Activated naive CD4-positive, alpha-beta T cell treated with anti-CD3 and anti-CD28 coated beads, Interleukin-2, amount 50 U/mL, for 24 hours (primary cell): ENCODE results near the gene CT45A9.
"Not testable (repeated sequence)": the region's sequence is repeated elsewhere in the genome, so short reads cannot be mapped to it uniquely, and the experiment has no call there.

ENCODE experiments used
- H3K27ac Mint-ChIP-seq: one replicate; pipeline ENCODE4 v1.8.0; 2021; ENCODE audit warnings: mild to moderate bottlenecking, mixed read lengths
- H3K27me3 Mint-ChIP-seq: one replicate; pipeline ENCODE4 v1.8.0; 2021; ENCODE audit warnings: mixed read lengths
- H3K36me3 Mint-ChIP-seq: one replicate; pipeline ENCODE4 v1.8.0; 2021; ENCODE audit warnings: mixed read lengths
- H3K4me1 Mint-ChIP-seq: one replicate; pipeline ENCODE4 v1.8.0; 2021; ENCODE audit warnings: mixed read lengths
- H3K4me3 Mint-ChIP-seq: one replicate; pipeline ENCODE4 v1.8.0; 2021; ENCODE audit warnings: mild to moderate bottlenecking, mixed read lengths
- H3K9me3 Mint-ChIP-seq: one replicate; pipeline ENCODE4 v1.8.0; 2021; ENCODE audit warnings: mixed read lengths

CT45A9 gene

GRCh38 chrX:135871712-135872111 is at the start of gene CT45A9:
Gene CT45A9 (minus strand): TSS chrX:135871812. CDS start chrX:135868061, 3,751 bp downstream.
- H3K27me3 Mint-ChIP-seq, H3K27ac Mint-ChIP-seq, H3K36me3 Mint-ChIP-seq, H3K4me1 Mint-ChIP-seq, H3K9me3 Mint-ChIP-seq, H3K4me3 Mint-ChIP-seq: not testable (repeated sequence)

GRCh38 chrX:135920516-135920915 is 48.9 kb upstream of the CT45A9 start:
- not testable (repeated sequence) for H3K9me3 Mint-ChIP-seq, H3K27me3 Mint-ChIP-seq, H3K36me3 Mint-ChIP-seq, H3K4me3 Mint-ChIP-seq, H3K27ac Mint-ChIP-seq, H3K4me1 Mint-ChIP-seq

DNA sequence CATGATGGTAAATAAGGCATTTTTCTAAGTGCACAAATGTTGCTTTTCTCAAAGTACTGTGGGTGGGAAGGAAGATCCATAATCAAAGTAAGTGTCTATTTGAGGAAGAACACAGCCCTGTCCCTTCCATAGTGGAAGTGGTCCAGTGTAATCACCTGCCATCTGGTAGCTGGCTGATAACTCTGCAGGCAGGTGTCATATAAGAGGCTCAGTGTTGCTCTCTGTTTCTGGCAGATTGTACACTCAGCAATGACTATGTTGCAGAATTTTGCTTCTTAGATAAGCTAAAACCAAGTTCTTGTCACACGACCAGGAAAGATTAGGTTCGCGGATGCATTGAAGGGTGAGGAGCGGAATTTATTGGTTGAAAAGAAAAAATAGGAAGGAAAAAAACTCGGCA is 42.8 kb upstream of the CT45A9 start:
- Mint-ChIP-seq H3K27me3 (no peaks in the 10 kb centered on the region), H3K27ac (no peak overlapping the region), H3K9me3 (no peaks in the 10 kb centered on the region), H3K4me3 (no peak overlapping the region), H3K36me3 (no peaks in the 10 kb centered on the region), H3K4me1 (no peaks in the 10 kb centered on the region)

DNA sequence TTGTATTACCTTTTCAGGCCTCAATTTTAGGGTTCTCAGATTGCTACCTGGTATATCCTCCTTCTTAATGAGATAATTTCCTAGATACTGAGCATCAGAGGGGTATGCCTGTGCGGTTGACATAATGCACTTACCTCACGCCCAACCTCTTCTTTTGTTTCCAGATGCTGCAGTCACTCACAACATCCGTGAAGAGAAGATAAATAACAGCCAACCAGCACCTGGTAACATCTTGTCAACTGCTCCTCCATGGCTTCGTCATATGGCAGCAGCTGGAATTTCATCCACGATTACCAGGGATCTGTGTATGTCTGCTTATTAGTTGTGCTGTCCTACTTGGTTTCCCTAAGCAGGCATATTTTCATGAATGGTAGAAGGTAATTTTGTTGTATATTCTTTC is 38.6 kb upstream of the CT45A9 start:
- no peaks in the 10 kb centered on the region for H3K9me3 Mint-ChIP-seq
- H3K4me1 Mint-ChIP-seq = no peaks in the 10 kb centered on the region
- no peak overlapping the region for H3K4me3 Mint-ChIP-seq
- H3K36me3 Mint-ChIP-seq = no peaks in the 10 kb centered on the region
- H3K27ac Mint-ChIP-seq = no peak overlapping the region
- H3K27me3 Mint-ChIP-seq = peaks cover 3% of the 10 kb centered on the region

- H3K4me1 Mint-ChIP-seq = no peaks in the 10 kb centered on the region
- H3K36me3 Mint-ChIP-seq = no peaks in the 10 kb centered on the region
- no peak within 1 kb of the TSS for H3K27ac Mint-ChIP-seq
- no peaks in the 10 kb centered on the region for H3K9me3 Mint-ChIP-seq
- no peak within 1 kb of the TSS for H3K4me3 Mint-ChIP-seq
- peaks cover 3% of the 10 kb centered on the region for H3K27me3 Mint-ChIP-seq
Observed at GRCh38 chrX:135893294-135893817, 21.7 kb upstream of the CT45A9 start, which contains the start of the genes CT45A10 and SAGE1. Gene CT45A10 (minus strand): TSS chrX:135893444. CDS start chrX:135885344, 8,100 bp downstream. Gene SAGE1 (plus strand): TSS chrX:135893716. CDS start chrX:135896243, 2,527 bp downstream.

- Mint-ChIP-seq H3K36me3 (no peaks in the 10 kb centered on the region), H3K9me3 (no peaks in the 10 kb centered on the region), H3K27me3 (peaks cover 3% of the 10 kb centered on the region), H3K4me1 (no peaks in the 10 kb centered on the region), H3K4me3 (no peak overlapping the region), H3K27ac (no peak overlapping the region)
Observed at GRCh38 chrX:135892781-135893180, 21.2 kb upstream of the CT45A9 start.

DNA sequence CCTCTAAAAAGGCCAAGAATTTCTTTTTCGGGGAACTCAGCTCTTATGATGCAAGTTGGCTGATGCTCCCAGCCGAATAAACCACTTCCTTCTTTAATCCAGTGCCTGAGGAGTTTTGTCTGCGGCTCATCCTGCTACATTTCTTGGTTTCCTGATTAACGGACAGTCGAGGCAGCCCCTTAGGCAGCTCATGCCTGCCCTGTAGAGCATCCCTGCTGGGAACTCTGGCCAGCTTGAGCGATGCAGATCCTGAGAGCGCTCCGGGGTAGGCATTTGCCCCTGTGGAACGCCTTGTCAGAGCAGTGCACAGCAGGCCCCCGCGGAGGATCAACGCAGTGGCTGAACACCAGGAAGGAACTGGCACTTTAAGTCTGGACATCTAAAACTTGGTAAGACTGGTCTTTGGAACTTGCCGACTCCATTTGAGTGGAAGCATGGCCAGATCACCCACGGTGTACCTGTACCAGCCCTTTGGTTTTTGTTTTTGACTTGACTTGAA is 18.5 kb upstream of the CT45A9 start:
- no peaks in the 10 kb centered on the region for H3K4me1 Mint-ChIP-seq
- H3K36me3 Mint-ChIP-seq = no peaks in the 10 kb centered on the region
- H3K27me3 Mint-ChIP-seq = no peaks in the 10 kb centered on the region
- H3K27ac Mint-ChIP-seq = no peak overlapping the region
- no peak overlapping the region for H3K4me3 Mint-ChIP-seq
- no peaks in the 10 kb centered on the region for H3K9me3 Mint-ChIP-seq

DNA sequence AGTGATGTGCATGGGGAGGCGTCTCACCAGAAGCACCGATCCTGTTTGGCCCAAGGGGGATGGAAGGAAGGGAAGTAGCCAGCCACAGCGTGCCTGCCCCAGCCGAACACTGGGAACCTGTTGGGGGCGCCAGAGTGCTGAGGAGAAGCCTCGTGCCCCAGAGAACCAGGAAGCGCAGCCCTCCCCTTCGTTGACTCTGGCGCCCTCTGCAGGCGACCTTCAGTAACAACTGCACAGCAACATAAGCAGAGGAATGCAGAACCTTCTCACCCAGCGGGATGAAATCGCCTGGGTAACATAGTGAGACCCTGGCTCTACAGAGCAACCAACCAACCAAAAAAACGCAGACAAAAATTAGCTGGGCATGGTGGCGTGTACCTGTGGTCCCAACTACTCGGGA is 17.4 kb upstream of the CT45A9 start:
- H3K9me3 Mint-ChIP-seq, H3K4me1 Mint-ChIP-seq, H3K36me3 Mint-ChIP-seq, H3K27me3 Mint-ChIP-seq, H3K4me3 Mint-ChIP-seq, H3K27ac Mint-ChIP-seq: not testable (repeated sequence)

GRCh38 chrX:135888230-135888629 is 16.6 kb upstream of the CT45A9 start:
- not testable (repeated sequence) for H3K4me1 Mint-ChIP-seq, H3K27me3 Mint-ChIP-seq, H3K36me3 Mint-ChIP-seq, H3K4me3 Mint-ChIP-seq, H3K27ac Mint-ChIP-seq, H3K9me3 Mint-ChIP-seq

- not testable (repeated sequence) for H3K4me1 Mint-ChIP-seq, H3K27me3 Mint-ChIP-seq, H3K36me3 Mint-ChIP-seq, H3K4me3 Mint-ChIP-seq, H3K27ac Mint-ChIP-seq, H3K9me3 Mint-ChIP-seq
Observed at GRCh38 chrX:135882741-135883140, 11.1 kb upstream of the CT45A9 start.

DNA sequence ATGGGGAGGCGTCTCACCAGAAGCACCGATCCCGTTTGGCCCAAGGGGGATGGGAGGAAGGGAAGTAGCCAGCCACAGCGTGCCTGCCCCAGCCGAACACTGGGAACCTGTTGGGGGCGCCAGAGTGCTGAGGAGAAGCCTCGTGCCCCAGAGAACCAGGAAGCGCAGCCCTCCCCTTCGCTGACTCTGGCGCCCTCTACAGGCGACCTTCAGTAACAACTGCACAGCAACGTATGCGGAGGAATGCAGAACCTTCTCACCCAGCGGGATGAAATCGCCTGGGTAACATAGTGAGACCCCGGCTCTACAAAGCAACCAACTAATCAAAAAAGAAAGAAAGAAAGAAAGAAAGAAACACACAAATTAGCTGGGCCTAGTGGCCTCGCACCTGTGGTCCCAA is 17.2 kb downstream of the CT45A9 start, which contains the start of gene CT45A8:
Gene CT45A8, minus strand, starts transcription at position 101 of the 400 bp plus-strand sequence. CDS start 3,755 bp downstream, outside the sequence.
- H3K36me3 Mint-ChIP-seq, H3K4me3 Mint-ChIP-seq, H3K27ac Mint-ChIP-seq, H3K27me3 Mint-ChIP-seq, H3K4me1 Mint-ChIP-seq, H3K9me3 Mint-ChIP-seq: not testable (repeated sequence)

GRCh38 chrX:135837180-135837579 is 34.4 kb downstream of the CT45A9 start, which contains the start of gene CT45A7:
Gene CT45A7 (minus strand): TSS chrX:135837280. CDS start chrX:135833533, 3,747 bp downstream.
- H3K36me3 Mint-ChIP-seq, H3K27ac Mint-ChIP-seq, H3K9me3 Mint-ChIP-seq, H3K27me3 Mint-ChIP-seq, H3K4me1 Mint-ChIP-seq, H3K4me3 Mint-ChIP-seq: not testable (repeated sequence)

GRCh38 chrX:135819912-135820311 is 51.7 kb downstream of the CT45A9 start, which contains the start of gene CT45A2:
Gene CT45A2 (minus strand): TSS chrX:135820012. CDS start chrX:135816265, 3,747 bp downstream.
- not testable (repeated sequence) for H3K27me3 Mint-ChIP-seq, H3K4me3 Mint-ChIP-seq, H3K4me1 Mint-ChIP-seq, H3K9me3 Mint-ChIP-seq, H3K36me3 Mint-ChIP-seq, H3K27ac Mint-ChIP-seq
